SU-DHL-6 (cell line): ENCODE measurements around the gene TMEM62.
"Not testable (repeated sequence)": the region's sequence is repeated elsewhere in the genome, so short reads cannot be mapped to it uniquely, and the experiment has no call there.

Experiments used
- H2AFZ ChIP-seq: fragments of 200-600 bp; sonication (generic); 2 replicates; pipeline ENCODE4 v1.6.1; 2014; ENCODE audit warnings: low read depth, mild to moderate bottlenecking, moderate library complexity, mixed read lengths, antibody characterized with exemption, low read length; ENCODE audit not compliant: severe bottlenecking
- H3F3A ChIP-seq: fragments of 200-600 bp; shearing (Covaris generic); 2 replicates; pipeline ENCODE4 v1.6.0; 2016; ENCODE audit warnings: antibody characterized with exemption, mild to moderate bottlenecking; ENCODE audit not compliant: insufficient read depth
- H3K27ac ChIP-seq: fragments of 200-600 bp; sonication (generic); 2 replicates; pipeline ENCODE4 v1.5.1; 2016; ENCODE audit warnings: low read depth, mild to moderate bottlenecking, low read length, moderate library complexity, mixed read lengths
- H3K27me3 ChIP-seq: fragments of 200-600 bp; sonication (generic), shearing (Covaris generic); 2 replicates; pipeline ENCODE4 v1.6.0; 2014; ENCODE audit warnings: mild to moderate bottlenecking, low read length
- H3K36me3 ChIP-seq: fragments of 200-600 bp; sonication (generic); 2 replicates; pipeline ENCODE4 v1.6.1; 2014; ENCODE audit warnings: mild to moderate bottlenecking, low read length, mixed read lengths
- H3K4me2 ChIP-seq: fragments of 300-600, 200-600 bp; shearing (Covaris generic), sonication (generic); 2 replicates; pipeline ENCODE4 v1.6.0; 2014; ENCODE audit warnings: low read length, low read depth, mild to moderate bottlenecking; ENCODE audit not compliant: poor library complexity, severe bottlenecking
- H3K4me3 ChIP-seq: fragments of 200-600 bp; sonication (generic); 2 replicates; pipeline ENCODE4 v1.5.1; 2014; ENCODE audit warnings: antibody characterized with exemption, low read length, mild to moderate bottlenecking, mixed read lengths; ENCODE audit not compliant: insufficient read depth, poor library complexity, severe bottlenecking
- H3K79me2 ChIP-seq: fragments of 200-600 bp; sonication (generic); 2 replicates; pipeline ENCODE4 v1.6.1; 2014; ENCODE audit warnings: mild to moderate bottlenecking, low read length, moderate library complexity; ENCODE audit not compliant: insufficient read depth
- H3K9ac ChIP-seq: fragments of 200-600 bp; sonication (generic); 2 replicates; pipeline ENCODE4 v1.7.0; 2014; ENCODE audit warnings: mild to moderate bottlenecking, low read length
- H3K9me2 ChIP-seq: fragments of 200-600 bp; sonication (generic); replicated peaks from 2 replicates; pipeline ENCODE4 v1.6.1; 2014; ENCODE audit warnings: low read length; ENCODE audit not compliant: insufficient read depth
- H3K9me3 ChIP-seq: fragments of 200-600 bp; sonication (generic); 2 replicates; pipeline ENCODE4 v1.6.1; 2014; ENCODE audit warnings: low read length, mixed read lengths; ENCODE audit not compliant: insufficient read depth
- H4K20me1 ChIP-seq: fragments of 200-600 bp; sonication (generic); 2 replicates; pipeline ENCODE4 v1.6.1; 2014; ENCODE audit warnings: low read depth, mild to moderate bottlenecking, antibody characterized with exemption, low read length, moderate library complexity, mixed read lengths
- CTCF ChIP-seq: fragments of 200-600 bp; sonication (generic); IDR thresholded peaks from one replicate; pipeline ENCODE4 v1.5.1; 2017; ENCODE audit warnings: antibody characterized with exemption, mild to moderate bottlenecking, low read length, moderate library complexity; ENCODE audit not compliant: insufficient read depth, poor library complexity, severe bottlenecking
- EZH2phosphoT487 ChIP-seq: fragments of 200-600 bp; sonication (generic), shearing (Covaris generic); conservative IDR thresholded peaks from 2 replicates; pipeline ENCODE4 v1.6.1; 2018; ENCODE audit warnings: mild to moderate bottlenecking, antibody characterized with exemption, low read length, moderate library complexity, mixed read lengths

TMEM62 gene

GRCh38 chr15:43221422-43221821 lies 88.0 kb downstream of the TMEM62 start:
- Histone ChIP-seq H3K27me3 (no peaks in the 10 kb centered on the region; the same call in 1 of the 2 replicates), H3K36me3 (no peaks in the 10 kb centered on the region), H3K4me3 (no peak overlapping the region), H4K20me1 (no peaks in the 10 kb centered on the region), H3K9ac (no peak overlapping the region), H2AFZ (no peak overlapping the region), H3K9me3 (no peaks in the 10 kb centered on the region), H3K9me2 (no peaks in the 10 kb centered on the region), H3K27ac (no peak overlapping the region), H3K4me2 (no peak overlapping the region), H3K79me2 (no peaks in the 10 kb centered on the region), H3F3A (no peaks in the 10 kb centered on the region)
- TF ChIP-seq CTCF (no peak), EZH2phosphoT487 (no peak)

GRCh38 chr15:43225201-43225949 lies 92.0 kb downstream of the TMEM62 start:
- no peak overlapping the region for H3K4me2 ChIP-seq
- H3K4me3 ChIP-seq: no peak overlapping the region
- no peaks in the 10 kb centered on the region for H3K79me2 ChIP-seq
- no peak overlapping the region for H3K27ac ChIP-seq
- no peaks in the 10 kb centered on the region for H4K20me1 ChIP-seq
- no peaks in the 10 kb centered on the region for H3K9me3 ChIP-seq
- H3K27me3 ChIP-seq: no peaks in the 10 kb centered on the region; the same call in 1 of the 2 replicates
- H3K36me3 ChIP-seq: no peaks in the 10 kb centered on the region
- TF ChIP-seq CTCF (peak; percentile 65), EZH2phosphoT487 (no peak)
- no peaks in the 10 kb centered on the region for H3K9me2 ChIP-seq
- H3F3A ChIP-seq: no peaks in the 10 kb centered on the region
- no peak overlapping the region for H3K9ac ChIP-seq
- H2AFZ ChIP-seq: no peak overlapping the region

DNA sequence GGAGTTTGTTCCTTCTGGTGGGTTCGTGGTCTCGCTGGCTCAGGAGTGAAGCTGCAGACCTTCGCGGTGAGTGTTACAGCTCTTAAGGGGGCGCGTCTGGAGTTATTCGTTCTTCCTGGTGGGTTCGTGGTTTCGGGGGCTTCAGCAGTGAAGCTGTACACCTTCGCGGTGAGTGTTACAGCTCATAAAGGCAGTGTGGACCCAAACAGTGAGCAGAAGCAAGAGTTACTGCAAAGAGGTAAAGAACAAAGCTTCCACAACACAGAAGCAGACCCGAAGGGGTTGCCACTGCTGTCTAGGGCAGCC lies 92.5 kb downstream of the TMEM62 start:
- H3K9me2 ChIP-seq, H3K4me2 ChIP-seq, H2AFZ ChIP-seq, H3K36me3 ChIP-seq, H3K9ac ChIP-seq, H3F3A ChIP-seq, H4K20me1 ChIP-seq, H3K9me3 ChIP-seq, H3K4me3 ChIP-seq, H3K27me3 ChIP-seq, H3K79me2 ChIP-seq, H3K27ac ChIP-seq: not testable (repeated sequence)

DNA sequence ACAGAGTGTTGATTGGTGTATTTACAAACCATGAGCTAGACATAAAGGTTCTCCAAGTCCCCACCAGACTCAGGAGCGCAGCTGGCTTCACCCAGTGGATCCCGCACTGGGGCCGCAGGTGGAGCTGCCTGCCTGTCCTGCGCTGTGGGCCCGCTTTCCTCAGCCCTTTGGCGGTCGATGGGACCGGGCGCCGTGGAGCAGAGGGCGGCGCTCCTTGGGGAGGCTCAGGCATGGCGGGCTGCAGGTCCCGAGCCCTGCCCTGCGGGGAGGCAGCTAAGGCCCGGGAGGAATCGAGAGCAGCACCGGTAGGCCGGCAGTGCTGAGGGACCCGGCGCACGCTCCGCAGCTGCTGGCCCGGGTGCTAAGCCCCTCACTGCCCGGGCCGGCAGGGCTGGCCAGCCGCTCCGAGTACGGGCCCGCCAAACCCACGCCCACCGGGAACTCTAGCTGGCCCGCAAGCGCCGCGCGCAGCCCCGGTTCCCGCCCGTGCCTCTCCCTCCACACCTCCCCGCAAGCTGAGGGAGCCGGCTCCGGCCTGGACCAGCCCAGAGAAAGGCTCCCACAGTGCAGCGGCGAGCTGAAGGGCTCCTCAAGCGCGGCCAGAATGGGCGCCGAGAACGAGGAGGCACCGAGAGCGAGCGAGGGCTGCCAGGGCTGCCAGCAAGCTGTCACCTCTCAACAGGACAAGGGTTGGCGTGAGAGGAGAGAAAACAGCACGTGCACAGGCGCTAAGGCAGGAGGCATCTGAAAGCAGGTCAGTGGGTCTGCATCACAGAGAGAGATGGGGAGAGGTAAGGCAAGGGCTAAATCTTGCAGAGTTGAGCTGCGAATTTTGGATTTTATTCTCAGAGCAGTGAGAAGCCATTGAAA lies 93.3 kb downstream of the TMEM62 start:
- H3K4me3 ChIP-seq: no peak overlapping the region
- TF ChIP-seq CTCF (no peak), EZH2phosphoT487 (no peak)

More for the DNA sequence above, 93.3 kb downstream of the TMEM62 start:
- Histone ChIP-seq H3K4me2 (no peak overlapping the region), H3K9ac (no peak overlapping the region), H4K20me1 (no peaks in the 10 kb centered on the region), H3K9me2 (no peaks in the 10 kb centered on the region), H3K27me3 (no peaks in the 10 kb centered on the region; the same call in 1 of the 2 replicates), H2AFZ (no peak overlapping the region), H3K36me3 (no peaks in the 10 kb centered on the region), H3F3A (no peaks in the 10 kb centered on the region), H3K27ac (no peak overlapping the region), H3K79me2 (no peaks in the 10 kb centered on the region), H3K9me3 (no peaks in the 10 kb centered on the region)
